WTC11 (cell line): Measurements from ENCODE around the gene SLF1.

Experiments
- ATF3 ChIP-seq: sonication (generic); formaldehyde crosslinking; conservative IDR thresholded peaks from 2 replicates; pipeline ENCODE4 v1.8.1; 2022; ENCODE audit warnings: mild to moderate bottlenecking, missing genetic modification reagents
- CREM ChIP-seq: sonication (generic); formaldehyde crosslinking; IDR thresholded peaks from 2 replicates; pipeline ENCODE4 v1.8.1; 2022; ENCODE audit warnings: mild to moderate bottlenecking, missing genetic modification reagents, moderate library complexity
- CTCF ChIP-seq: fragments of 200-600 bp; IDR thresholded peaks from 2 replicates; pipeline ENCODE4 v1.8.0; 2022; ENCODE audit warnings: antibody characterized with exemption
- FOXP1 ChIP-seq: sonication (generic); formaldehyde crosslinking; IDR thresholded peaks from 2 replicates; pipeline ENCODE4 v1.8.0; 2022; ENCODE audit warnings: missing genetic modification reagents, mild to moderate bottlenecking, moderate library complexity, borderline replicate concordance
- JAZF1 ChIP-seq: fragments of 250-450 bp; sonication (Bioruptor Pico); IDR thresholded peaks from 2 replicates; pipeline ENCODE4 v1.9.0; 2021; ENCODE audit warnings: moderate library complexity, mild to moderate bottlenecking, inconsistent platforms
- JUN ChIP-seq: sonication (generic); formaldehyde crosslinking; IDR thresholded peaks from 2 replicates; pipeline ENCODE4 v1.8.0; 2023; ENCODE audit warnings: mild to moderate bottlenecking, missing genetic modification reagents
- NFYB ChIP-seq: sonication (generic); formaldehyde crosslinking; conservative IDR thresholded peaks from 2 replicates; pipeline ENCODE4 v1.8.0; 2022; ENCODE audit warnings: low read depth, missing genetic modification reagents
- TCF7 ChIP-seq: sonication (generic); formaldehyde crosslinking; IDR thresholded peaks from 2 replicates; pipeline ENCODE4 v1.8.0; 2022; ENCODE audit warnings: mild to moderate bottlenecking, low read depth, missing genetic modification reagents, moderate library complexity
- USF2 ChIP-seq: sonication (generic); formaldehyde crosslinking; IDR thresholded peaks from 2 replicates; pipeline ENCODE4 v1.8.1; 2023; ENCODE audit warnings: mild to moderate bottlenecking, missing genetic modification reagents, moderate library complexity
- ZBTB21 ChIP-seq: sonication (generic); formaldehyde crosslinking; IDR thresholded peaks from 2 replicates; pipeline ENCODE4 v1.8.1; 2023; ENCODE audit warnings: mild to moderate bottlenecking, missing genetic modification reagents, borderline replicate concordance
- ZMAT4 ChIP-seq: fragments of 250-450 bp; sonication (Bioruptor Pico); IDR thresholded peaks from 2 replicates; pipeline ENCODE4 v1.9.0; 2021; ENCODE audit warnings: mild to moderate bottlenecking
- ZNF138 ChIP-seq: sonication (generic); formaldehyde crosslinking; conservative IDR thresholded peaks from 2 replicates; pipeline ENCODE4 v1.8.1; 2022; ENCODE audit warnings: mild to moderate bottlenecking, moderate library complexity, missing genetic modification reagents
- ZNF263 ChIP-seq: sonication (generic); formaldehyde crosslinking; IDR thresholded peaks from 2 replicates; pipeline ENCODE4 v1.8.1; 2022; ENCODE audit warnings: low read depth, mild to moderate bottlenecking, moderate library complexity, missing genetic modification reagents

- no peak for TF ChIP-seq CTCF
- no peak for TF ChIP-seq NFYB
- no peak for TF ChIP-seq ZBTB21
- no peak for TF ChIP-seq ZNF138
- TF ChIP-seq CREM (CRISPR knock-in tag): no peak
- no peak for TF ChIP-seq ZNF263
- no peak for TF ChIP-seq ATF3 (CRISPR knock-in tag)
- no peak for TF ChIP-seq FOXP1 (CRISPR knock-in tag)
- TF ChIP-seq TCF7 (CRISPR knock-in tag): no peak
- TF ChIP-seq JUN (CRISPR knock-in tag): no peak
- TF ChIP-seq ZMAT4: no peak
- TF ChIP-seq JAZF1 (CRISPR knock-in tag): no peak
- no peak for TF ChIP-seq USF2 (CRISPR knock-in tag)
These were observed 88.9 kb downstream of the SLF1 start for GRCh38 chr5:94707359-94707758.
